K562 treated with DMSO at 1 percent for 24 hours (cell line): ENCODE measurements around the gene ATF4. TPM values are rescaled to one million over a fixed set of nuclear protein-coding genes. Genes with fewer than 3 reads are reported as not detected.

Source experiments
- total RNA-seq: library from RNA; unstranded; fragments of 300-600 nt; gene quantifications from 2 replicates; pipeline ENCODE4 v1.2.3, GENCODE V29; 2022; ENCODE audit warnings: low read depth; ENCODE audit not compliant: insufficient read depth

Gene ATF4
- 731 and 785 TPM in 2 replicates for total RNA-seq

GRCh38 chr22:39520226-39521105 lies at the start of gene ATF4:
TSS of gene ATF4 (plus strand) at chr22:39520562. CDS start at chr22:39521446, 884 bp downstream.

GRCh38 chr22:39502109-39502788 lies 18.1 kb upstream of the ATF4 start, which contains the start of gene MIEF1:
TSS of gene MIEF1 (plus strand) at chr22:39502290. CDS start at chr22:39511295, 9,005 bp downstream.

GRCh38 chr22:39532215-39533073 lies 12.1 kb downstream of the ATF4 start, which contains the start of gene RPS19BP1:
TSS of gene RPS19BP1 (minus strand) at chr22:39532748. CDS start at chr22:39532738, 10 bp downstream.

GRCh38 chr22:39570665-39571064 lies 50.3 kb downstream of the ATF4 start, which contains the start of gene CACNA1I:
TSS of gene CACNA1I (plus strand) at chr22:39570753. CDS start at chr22:39570753, 0 bp downstream.

Other genes starting within 250 kb of the ATF4 start
- gene RPL3, start 200.9 kb upstream of the ATF4 start, total RNA-seq = 3,803 and 4,081 TPM in 2 replicates
- gene SYNGR1, start 170.6 kb upstream of the ATF4 start, total RNA-seq = 19.3 and 35.8 TPM in 2 replicates
- 26.2 and 28.8 TPM in 2 replicates for gene TAB1, start 120.8 kb upstream of the ATF4 start, total RNA-seq
- 7.2 and 7.9 TPM in 2 replicates for gene MGAT3, start 63.5 kb upstream of the ATF4 start, total RNA-seq
- 19.8 and 22.7 TPM in 2 replicates for gene MIEF1, start 18.3 kb upstream of the ATF4 start, total RNA-seq
- gene RPS19BP1, start 12.2 kb downstream of the ATF4 start, total RNA-seq = 151 and 157 TPM in 2 replicates
- gene CACNA1I, start 50.2 kb downstream of the ATF4 start, total RNA-seq = 0.60 and 0.80 TPM in 2 replicates